Heart left ventricle (tissue), 13 donors: ENCODE data around the gene ATP5F1C.

Source experiments
- CTCF ChIP-seq, 12 donors: fragments of 200-600 bp; sonication (generic) in 4 of 12; IDR thresholded peaks; one replicate each; pipeline versions ENCODE4 v1.5.0 to v1.8.0; 2018 to 2022; ENCODE audit warnings: antibody characterized with exemption in 12 of 12, mild to moderate bottlenecking in 5 of 12
- POLR2A ChIP-seq, 2 donors: fragments of 450-650 bp; IDR thresholded peaks; one replicate each; pipeline ENCODE4 v1.6.1; 2017; ENCODE audit warnings: antibody characterized with exemption in 2 of 2, mild to moderate bottlenecking in 2 of 2, moderate library complexity in 2 of 2
- donor health status: ischemic (EF 13 %, LVEDD 7.1; RV severe dilation, severe dysfunction).
- donor health status: DM: no; HTN: yes; CAD: no.
- donor health status: DM: no; HTN: no; CAD: no.
- donor health status: ischemic (EF 25% LVEDD 6.9; RV normal size, moderate dysfunction).
- donor health status: ischemic (EF 25% LVEDD 5.7; RV mildly dilated, moderate dysfunction).
- donor health status: ischemic (EF 35%, LVEDD 5.7; RV mildly dilated, moderate dysfunction).
- donor health status: nonischemic (EF 11% LVEDD 7.7; RV severe dilation, severe dysfunction).
- donor health status: DM: yes; HTN: yes; CAD: no.
- donor health status: PGD.
- donor health status: ischemic (EF 29% LVEDD 5.4; RV normal size, mild dysfunction).
- donor health status: nonischemic (EF 23%, LVEDD 6.1; RV moderate dilation, normal function).

GRCh38 chr10:7738536-7739407 lies 49.2 kb upstream of the ATP5F1C start:
- no peak for TF ChIP-seq CTCF (IDR thresholded peaks at IDR 0.05)
- TF ChIP-seq POLR2A (IDR thresholded peaks at IDR 0.05): no peak
